Heart left ventricle (tissue), 16 donors: ENCODE results near the gene GORAB. TPM values are rescaled to one million over a fixed set of nuclear protein-coding genes. Genes with fewer than 3 reads are reported as not detected.

Source experiments
- ATAC-seq, 4 donors: fragments of 200-7000 bp; cut with Tn5 transposase; one replicate each; pipeline ENCODE4 v1.9.1; 2020 to 2022; ENCODE audit warnings: moderate library complexity in 4 of 4, mild to moderate bottlenecking in 3 of 4, moderate number of reproducible peaks in 1 of 4
- DNase-seq, 5 donors: peaks; one replicate each; pipeline ENCODE4 v3.0.0-alpha.2; 2020
- H3K27ac ChIP-seq, 12 donors: fragments of 200-600 bp; sonication (generic) in 4 of 12; one replicate each; pipeline versions ENCODE4 v1.5.0 to v1.8.0; 2016 to 2022; ENCODE audit warnings: mild to moderate bottlenecking in 2 of 12
- H3K27me3 ChIP-seq, 9 donors: fragments of 200-600 bp; sonication (generic) in 2 of 9; one replicate each; pipeline versions ENCODE4 v1.5.1 to v1.8.0; 2016 to 2022; ENCODE audit warnings: mild to moderate bottlenecking in 3 of 9
- H3K36me3 ChIP-seq, 9 donors: fragments of 200-600 bp; sonication (generic) in 2 of 9; one replicate each; pipeline versions ENCODE4 v1.5.0 to v1.8.0; 2018 to 2022; ENCODE audit warnings: mild to moderate bottlenecking in 2 of 9
- H3K4me1 ChIP-seq, 12 donors: fragments of 200-600 bp; sonication (generic) in 4 of 12; one replicate each; pipeline versions ENCODE4 v1.5.0 to v1.8.0; 2016 to 2022; ENCODE audit warnings: mild to moderate bottlenecking in 3 of 12
- H3K4me3 ChIP-seq, 12 donors: fragments of 200-600 bp; sonication (generic) in 4 of 12; one replicate each; pipeline versions ENCODE4 v1.5.0 to v1.8.0; 2017 to 2022; ENCODE audit warnings: mild to moderate bottlenecking in 9 of 12, moderate library complexity in 4 of 12
- H3K9me3 ChIP-seq, 12 donors: fragments of 200-600 bp; sonication (generic) in 4 of 12; one replicate each; pipeline versions ENCODE4 v1.5.0 to v1.8.0; 2016 to 2022; ENCODE audit warnings: mild to moderate bottlenecking in 1 of 12
- POLR2A ChIP-seq, 2 donors: fragments of 450-650 bp; IDR thresholded peaks; one replicate each; pipeline ENCODE4 v1.6.1; 2017; ENCODE audit warnings: antibody characterized with exemption in 2 of 2, mild to moderate bottlenecking in 2 of 2, moderate library complexity in 2 of 2
- WGBS, 4 donors: extraction: QIAGEN DNeasy Blood & Tissue Kit in 2 of 4; methylation state at CpG; one replicate each; pipeline versions ENCODE4 v1.1.5 to v1.1.7; 2013 to 2018; 5-methylcytosine and 5-hydroxymethylcytosine counted together
- intact Hi-C, 10 donors: fragments of 100-400 bp; cut with DNase I; formaldehyde crosslinking; loops; one replicate each; pipeline versions ENCODE4 v1.11.1 to v1.14.2; 2022
- polyA plus RNA-seq, 2 donors: library from polyadenylated mRNA; stranded (reverse); fragments of 200-250 nt; gene quantifications; one replicate each; pipeline ENCODE4 v1.2.3, GENCODE V29; 2013
- total RNA-seq, 9 donors: library from RNA; depleted of rRNA in 2 of 9; stranded (reverse); fragments of >200 nt in 2 of 9; fragmentation: NEBNext Ultra II Directional in 3 of 9; extraction: Animal tissue kit (Norgen Biotek cat#: 25700) in 3 of 9; gene quantifications; one replicate each; pipeline versions ENCODE4 v1.1.0 to v1.2.4, GENCODE V29; 2016 to 2023
- TF ChIP-seq, protein P1 (sequence below), 12 donors: fragments of 200-600 bp; sonication (generic) in 4 of 12; IDR thresholded peaks; one replicate each; pipeline versions ENCODE4 v1.5.0 to v1.8.0; 2018 to 2022; ENCODE audit warnings: antibody characterized with exemption in 12 of 12, mild to moderate bottlenecking in 5 of 12
- donor health status: ischemic (EF 13 %, LVEDD 7.1; RV severe dilation, severe dysfunction).
- donor health status: healthy with polysubstance abuse.
- donor health status: DM: no; HTN: yes; CAD: no.
- donor health status: DM: no; HTN: no; CAD: no.
- donor health status: ischemic (EF 25% LVEDD 6.9; RV normal size, moderate dysfunction).
- donor health status: ischemic (EF 25% LVEDD 5.7; RV mildly dilated, moderate dysfunction).
- donor health status: healthy.
- donor health status: DM: yes; HTN: yes; CAD: no.
- donor health status: ischemic (EF 35%, LVEDD 5.7; RV mildly dilated, moderate dysfunction).
- donor health status: nonischemic (EF 11% LVEDD 7.7; RV severe dilation, severe dysfunction).
- donor health status: DM: yes; HTN: yes; CAD: no.
- donor health status: PGD.
- donor health status: ischemic (EF 29% LVEDD 5.4; RV normal size, mild dysfunction).
- donor health status: nonischemic (EF 23%, LVEDD 6.1; RV moderate dilation, normal function).

GORAB gene
- total and polyA plus RNA-seq, 11 donors: 4.7 to 15.5 (median 7.3) TPM

DNA sequence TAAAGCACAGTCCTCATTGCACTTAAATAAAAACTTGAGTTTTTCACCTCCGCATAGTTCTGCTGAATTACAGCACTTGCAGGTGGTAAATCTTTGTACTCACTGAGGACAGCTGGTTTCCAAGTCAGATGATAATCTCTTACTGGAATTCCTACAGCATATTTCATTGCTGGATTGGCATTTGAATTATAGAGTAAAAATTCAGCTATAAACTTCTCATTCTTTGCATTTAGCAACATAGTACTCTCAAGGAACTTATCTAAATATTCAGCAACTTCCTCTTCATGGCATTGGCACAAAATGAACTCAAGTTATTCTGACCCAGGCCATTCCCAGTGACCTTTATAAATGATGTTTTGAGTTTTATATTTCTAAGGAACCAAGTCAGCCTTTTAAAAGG is 23.4 kb downstream of the GORAB start:
- DNase-seq (no peak), ATAC-seq (no peak)
- Histone ChIP-seq H3K27me3 (no peaks in the 10 kb centered on the region), H3K4me3 (no peak overlapping the region), H3K9me3 (peaks cover 0 to 16% (median 2%) of the 10 kb centered on the region in 12 donors), H3K27ac (no peak overlapping the region), H3K36me3 (peaks cover 0 to 46% (median 33%) of the 10 kb centered on the region in 9 donors), H3K4me1 (no peaks in the 10 kb centered on the region)
- 92 to 100% (median 93%) methylated on average over 1 of the region's 1 CpG for WGBS, 4 donors
- intact Hi-C loops: no loop called here
- TF ChIP-seq, protein P1, sequence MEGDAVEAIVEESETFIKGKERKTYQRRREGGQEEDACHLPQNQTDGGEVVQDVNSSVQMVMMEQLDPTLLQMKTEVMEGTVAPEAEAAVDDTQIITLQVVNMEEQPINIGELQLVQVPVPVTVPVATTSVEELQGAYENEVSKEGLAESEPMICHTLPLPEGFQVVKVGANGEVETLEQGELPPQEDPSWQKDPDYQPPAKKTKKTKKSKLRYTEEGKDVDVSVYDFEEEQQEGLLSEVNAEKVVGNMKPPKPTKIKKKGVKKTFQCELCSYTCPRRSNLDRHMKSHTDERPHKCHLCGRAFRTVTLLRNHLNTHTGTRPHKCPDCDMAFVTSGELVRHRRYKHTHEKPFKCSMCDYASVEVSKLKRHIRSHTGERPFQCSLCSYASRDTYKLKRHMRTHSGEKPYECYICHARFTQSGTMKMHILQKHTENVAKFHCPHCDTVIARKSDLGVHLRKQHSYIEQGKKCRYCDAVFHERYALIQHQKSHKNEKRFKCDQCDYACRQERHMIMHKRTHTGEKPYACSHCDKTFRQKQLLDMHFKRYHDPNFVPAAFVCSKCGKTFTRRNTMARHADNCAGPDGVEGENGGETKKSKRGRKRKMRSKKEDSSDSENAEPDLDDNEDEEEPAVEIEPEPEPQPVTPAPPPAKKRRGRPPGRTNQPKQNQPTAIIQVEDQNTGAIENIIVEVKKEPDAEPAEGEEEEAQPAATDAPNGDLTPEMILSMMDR (IDR thresholded peaks at IDR 0.05): no peak
- no peak for TF ChIP-seq POLR2A (IDR thresholded peaks at IDR 0.05)

DNA sequence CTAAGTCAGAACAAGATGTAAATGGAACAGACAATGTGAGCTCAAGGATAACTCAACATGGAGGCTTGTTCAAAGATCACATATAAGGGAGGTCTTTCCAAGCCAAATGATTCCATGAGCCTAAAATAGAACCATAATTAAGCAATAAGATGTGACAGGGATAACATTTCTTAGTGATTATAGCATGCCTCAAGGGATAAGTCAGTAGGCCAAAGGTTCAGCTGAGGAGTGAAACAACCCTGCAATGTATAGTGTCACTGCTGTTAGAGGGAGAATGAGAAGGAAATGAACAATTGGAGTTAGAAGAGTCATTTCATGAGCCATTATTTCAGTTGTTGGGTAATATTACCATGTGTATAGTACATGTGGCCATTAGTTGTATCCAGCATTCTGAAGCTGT is 25.0 kb downstream of the GORAB start:
- intact Hi-C loops: no loop called here

DNA sequence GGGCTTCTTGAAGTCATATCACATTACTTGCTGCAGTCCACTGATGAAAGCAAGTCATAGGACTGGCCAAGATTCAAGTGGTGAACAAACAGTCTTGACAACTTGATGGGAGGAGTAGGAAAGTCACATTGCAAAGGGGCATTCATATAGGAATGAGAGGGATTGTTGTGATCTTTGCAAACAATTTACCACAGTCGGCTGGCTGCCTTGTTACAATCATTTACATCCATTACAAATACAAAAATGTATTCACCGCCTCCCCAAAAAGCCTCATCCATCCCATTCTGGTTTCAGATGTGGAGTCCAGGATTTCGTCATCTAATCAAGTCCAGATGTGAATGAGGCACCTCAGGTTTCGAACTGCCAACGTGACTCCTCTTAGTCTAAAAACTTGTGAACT is 26.8 kb downstream of the GORAB start:
- peaks cover 0 to 13% (median 6%) of the 10 kb centered on the region in 9 donors for H3K36me3 ChIP-seq
- H3K4me3 ChIP-seq: no peak overlapping the region
- TF ChIP-seq, protein P1 (IDR thresholded peaks at IDR 0.05): no peak
- no peak for TF ChIP-seq POLR2A (IDR thresholded peaks at IDR 0.05)
- no peak overlapping the region for H3K27ac ChIP-seq
- peaks cover 0 to 19% (median 12%) of the 10 kb centered on the region in 12 donors for H3K4me1 ChIP-seq
- ATAC-seq (no peak), DNase-seq (no peak)
- intact Hi-C loops: no loop called here
- no peaks in the 10 kb centered on the region for H3K27me3 ChIP-seq
- 91 to 97% (median 95%) methylated on average over 5 of the region's 5 CpGs for WGBS, 4 donors
- peaks cover 0 to 16% (median 2%) of the 10 kb centered on the region in 12 donors for H3K9me3 ChIP-seq

More for the DNA sequence above, 25.0 kb downstream of the GORAB start:
- Histone ChIP-seq H3K4me3 (no peak overlapping the region), H3K36me3 (peaks cover 0 to 31% (median 18%) of the 10 kb centered on the region in 9 donors), H3K27ac (no peak overlapping the region), H3K27me3 (no peaks in the 10 kb centered on the region), H3K4me1 (peaks cover 0 to under 1% (median 0%) of the 10 kb centered on the region in 12 donors), H3K9me3 (peaks cover 0 to 16% (median 2%) of the 10 kb centered on the region in 12 donors)
- TF ChIP-seq POLR2A (IDR thresholded peaks at IDR 0.05): no peak
- TF ChIP-seq, protein P1 (IDR thresholded peaks at IDR 0.05): no peak
- ATAC-seq (no peak), DNase-seq (no peak)

DNA sequence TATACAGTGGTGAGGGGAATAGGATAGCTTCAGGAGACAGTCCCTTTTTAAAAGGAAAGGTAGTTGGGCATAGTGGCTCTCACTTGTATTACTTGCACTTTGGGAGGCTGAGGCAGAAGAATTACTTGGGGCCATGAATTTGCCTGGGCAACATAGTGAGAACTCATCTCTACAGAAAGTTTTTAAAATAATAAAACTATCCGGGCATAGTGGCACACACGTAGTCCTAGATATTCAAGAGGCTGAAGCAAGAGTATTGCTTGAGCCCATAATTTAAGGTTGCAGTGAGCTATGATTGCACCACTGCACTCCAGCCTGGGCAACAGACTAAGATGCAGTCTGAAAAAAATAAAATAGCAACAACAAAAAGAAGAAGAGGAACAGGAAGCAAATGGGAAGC is 27.2 kb downstream of the GORAB start:
- WGBS, 4 donors: 94 to 98% (median 97%) methylated on average over 2 of the region's 2 CpGs
- intact Hi-C loops: no loop called here
- DNase-seq: no peak
- H3K27ac ChIP-seq: no peak overlapping the region
- H3K27me3 ChIP-seq: no peaks in the 10 kb centered on the region
- ATAC-seq: no peak
- peaks cover 0 to 23% (median 12%) of the 10 kb centered on the region in 12 donors for H3K4me1 ChIP-seq
- H3K9me3 ChIP-seq: peaks cover 0 to 16% (median 2%) of the 10 kb centered on the region in 12 donors
- peaks cover 0 to 8% (median 2%) of the 10 kb centered on the region in 9 donors for H3K36me3 ChIP-seq
- no peak for TF ChIP-seq POLR2A (IDR thresholded peaks at IDR 0.05)
- TF ChIP-seq, protein P1 (IDR thresholded peaks at IDR 0.05): no peak
- H3K4me3 ChIP-seq: no peak overlapping the region
